HepG2 (cell line): ENCODE results near the gene SYNE1. TPM values are rescaled to one million over a fixed set of nuclear protein-coding genes. Genes with fewer than 3 reads are reported as not detected.

Experiments used
- ARID2 ChIP-seq: sonication (generic); formaldehyde crosslinking; IDR thresholded peaks from 2 replicates; pipeline ENCODE4 v1.8.1; 2022; ENCODE audit warnings: mild to moderate bottlenecking, missing genetic modification reagents, borderline replicate concordance
- ATF1 ChIP-seq: IDR thresholded peaks from 2 replicates; pipeline ENCODE4 v1.6.1; 2016; ENCODE audit warnings: mild to moderate bottlenecking, control low read depth
- EP300 ChIP-seq, 3 experiments: sonication (generic) in 1 of 3; formaldehyde crosslinking in 1 of 3; IDR thresholded peaks; 2 replicates each; pipeline versions ENCODE4 v1.5.1 to v1.6.1; 2011 to 2020; ENCODE audit warnings: low read depth in 2 of 3, low read length in 2 of 3, borderline replicate concordance in 1 of 3, improper control_type of control experiment in 1 of 3, mild to moderate bottlenecking in 1 of 3, missing genetic modification reagents in 1 of 3, moderate library complexity in 1 of 3
- GPN1 ChIP-seq: sonication (generic); formaldehyde crosslinking; IDR thresholded peaks from 2 replicates; pipeline ENCODE4 v1.5.1; 2020; ENCODE audit warnings: missing genetic modification reagents, borderline replicate concordance
- KDM3A ChIP-seq: IDR thresholded peaks from 2 replicates; pipeline ENCODE4 v1.6.1; 2018; ENCODE audit warnings: low read depth, missing compliant biosample characterization
- KDM5B ChIP-seq: sonication (generic); formaldehyde crosslinking; IDR thresholded peaks from 2 replicates; pipeline ENCODE4 v1.4.0; 2020; ENCODE audit warnings: missing genetic modification reagents, mild to moderate bottlenecking, borderline replicate concordance
- POGZ ChIP-seq: sonication (generic); formaldehyde crosslinking; IDR thresholded peaks from 2 replicates; pipeline ENCODE4 v1.4.0; 2020; ENCODE audit warnings: mild to moderate bottlenecking, missing genetic modification reagents
- ZFP62 ChIP-seq: sonication (generic); formaldehyde crosslinking; IDR thresholded peaks from 2 replicates; pipeline ENCODE4 v1.4.0; 2020; ENCODE audit warnings: missing genetic modification reagents
- ZNF17 ChIP-seq: sonication (generic); formaldehyde crosslinking; IDR thresholded peaks from 2 replicates; pipeline ENCODE4 v1.5.0; 2020; ENCODE audit warnings: mild to moderate bottlenecking, missing genetic modification reagents
- ZNF296 ChIP-seq: sonication (generic); formaldehyde crosslinking; conservative IDR thresholded peaks from 2 replicates; pipeline ENCODE4 v1.5.0; 2020; ENCODE audit warnings: mild to moderate bottlenecking, missing genetic modification reagents
- ZNF713 ChIP-seq: sonication (generic); formaldehyde crosslinking; IDR thresholded peaks from 2 replicates; pipeline ENCODE4 v1.4.0; 2020; ENCODE audit warnings: mild to moderate bottlenecking, missing genetic modification reagents
- ZSCAN29 ChIP-seq: sonication (generic); formaldehyde crosslinking; conservative IDR thresholded peaks from 2 replicates; pipeline ENCODE4 v1.4.0; 2020; ENCODE audit warnings: mild to moderate bottlenecking, missing genetic modification reagents
- polyA plus RNA-seq, 8 experiments: library from polyadenylated mRNA; depleted of rRNA in 3 of 8; stranded (reverse) in 7 of 8; unstranded in 1 of 8; fragments of >200 nt; fragmentation: Illumina TruSeq in 4 of 8; extraction: Trizol in 4 of 8; gene quantifications; 2 replicates each; pipeline versions ENCODE4 v1.2.1 to v1.2.3, GENCODE V29; 2011 to 2016; ENCODE audit warnings: low read depth in 4 of 8, missing spikeins in 1 of 8, mixed read lengths in 1 of 8; ENCODE audit not compliant: insufficient read depth in 1 of 8
- total RNA-seq, 5 experiments: library from RNA; depleted of rRNA; stranded (reverse); fragments of >200 nt; fragmentation: Illumina TruSeq; extraction: Trizol; gene quantifications; 2 replicates each; pipeline ENCODE4 v1.2.3, GENCODE V29; 2016; ENCODE audit warnings: low read depth in 1 of 5
- TF ChIP-seq, protein P1 (sequence below): fragments of 450-650 bp; IDR thresholded peaks from 2 replicates; pipeline ENCODE4 v1.6.1; 2016
- TF ChIP-seq, protein P2 (sequence below), 2 experiments: fragments of 450-650 bp in 1 of 2; sonication (generic) in 1 of 2; formaldehyde crosslinking in 1 of 2; IDR thresholded peaks; 2 replicates each; pipeline versions ENCODE4 v1.6.1 to v1.8.0; 2016 to 2022; ENCODE audit warnings: antibody characterized with exemption in 1 of 2, mild to moderate bottlenecking in 1 of 2, missing genetic modification reagents in 1 of 2
- TF ChIP-seq, protein P3 (sequence below): sonication (generic); formaldehyde crosslinking; IDR thresholded peaks from 2 replicates; pipeline ENCODE4 v1.4.0; 2020; ENCODE audit warnings: missing genetic modification reagents

SYNE1 gene
- total and polyA plus RNA-seq, 2 of the 13 experiments (the other 11 are each of a cell fraction or from before 2014, with no cell fraction given): 5.5 to 15.9 TPM

DNA sequence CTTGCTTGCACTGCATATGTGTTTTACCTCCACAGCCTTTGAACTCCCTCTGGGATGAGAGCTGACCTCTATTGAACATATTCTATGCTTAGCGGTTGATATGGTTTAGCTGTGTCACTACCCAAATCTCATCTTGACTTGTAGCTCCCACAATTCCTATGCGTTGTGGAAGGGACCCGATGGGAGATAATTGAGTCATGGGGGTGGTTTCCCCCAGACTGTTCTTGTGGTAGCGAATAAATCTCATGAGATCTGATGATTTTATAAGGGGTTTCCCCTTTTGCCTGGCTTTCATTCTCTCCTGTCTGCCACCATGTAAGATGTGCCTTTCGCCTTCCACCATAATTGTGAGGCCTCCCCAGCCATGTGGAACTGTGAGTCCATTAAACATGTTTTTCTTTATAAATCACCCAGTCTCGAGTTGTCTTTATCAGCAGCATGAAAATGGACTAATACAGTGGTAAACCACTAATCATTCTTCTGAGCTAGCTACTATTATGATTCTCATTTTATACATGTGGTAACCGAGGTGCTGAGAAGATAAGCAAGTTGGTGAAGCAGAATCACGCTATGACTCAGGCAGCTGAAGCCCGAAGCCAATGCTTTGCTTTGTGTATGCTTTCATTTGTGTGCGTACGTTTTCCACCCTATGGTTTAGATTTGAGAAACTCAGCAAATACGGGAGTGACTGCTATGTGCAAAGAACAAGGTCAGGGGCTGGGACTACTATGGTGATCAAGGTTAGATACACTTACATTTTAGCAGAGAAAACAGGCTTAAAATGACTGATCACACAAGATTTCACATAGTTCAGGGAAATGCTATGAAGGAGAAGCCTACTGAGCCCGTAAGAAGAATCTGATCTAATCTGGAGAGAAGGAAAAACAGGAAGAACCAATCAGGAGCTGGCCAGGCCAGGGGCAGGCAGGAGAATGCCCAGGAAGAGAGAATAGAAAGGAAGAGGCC, 466.2 kb downstream of the SYNE1 start (continued):
- TF ChIP-seq POGZ: peak; percentile 69
- TF ChIP-seq ZSCAN29 (CRISPR knock-in tag): no peak
- TF ChIP-seq EP300 (IDR thresholded peaks at IDR 0.05; ENCODE audit: low read depth in 2 of 2, low read length in 2 of 2): peak in 1 of 2 experiments; percentile 76; a peak in 2 of 4 replicates
- TF ChIP-seq EP300 (CRISPR knock-in tag; IDR thresholded peaks at IDR 0.05; ENCODE audit: borderline replicate concordance): peak; percentile 69; the same call in 1 of the 2 replicates
- 0 out of 2 replicates have a peak, but pooled peaks have one; percentile 21 for TF ChIP-seq KDM3A (CRISPR knock-in tag)
- no peak for TF ChIP-seq GPN1 (CRISPR knock-in tag)
- TF ChIP-seq, protein P1, sequence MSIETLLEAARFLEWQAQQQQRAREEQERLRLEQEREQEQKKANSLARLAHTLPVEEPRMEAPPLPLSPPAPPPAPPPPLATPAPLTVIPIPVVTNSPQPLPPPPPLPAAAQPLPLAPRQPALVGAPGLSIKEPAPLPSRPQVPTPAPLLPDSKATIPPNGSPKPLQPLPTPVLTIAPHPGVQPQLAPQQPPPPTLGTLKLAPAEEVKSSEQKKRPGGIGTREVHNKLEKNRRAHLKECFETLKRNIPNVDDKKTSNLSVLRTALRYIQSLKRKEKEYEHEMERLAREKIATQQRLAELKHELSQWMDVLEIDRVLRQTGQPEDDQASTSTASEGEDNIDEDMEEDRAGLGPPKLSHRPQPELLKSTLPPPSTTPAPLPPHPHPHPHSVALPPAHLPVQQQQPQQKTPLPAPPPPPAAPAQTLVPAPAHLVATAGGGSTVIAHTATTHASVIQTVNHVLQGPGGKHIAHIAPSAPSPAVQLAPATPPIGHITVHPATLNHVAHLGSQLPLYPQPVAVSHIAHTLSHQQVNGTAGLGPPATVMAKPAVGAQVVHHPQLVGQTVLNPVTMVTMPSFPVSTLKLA: no peak
- TF ChIP-seq, protein P2, sequence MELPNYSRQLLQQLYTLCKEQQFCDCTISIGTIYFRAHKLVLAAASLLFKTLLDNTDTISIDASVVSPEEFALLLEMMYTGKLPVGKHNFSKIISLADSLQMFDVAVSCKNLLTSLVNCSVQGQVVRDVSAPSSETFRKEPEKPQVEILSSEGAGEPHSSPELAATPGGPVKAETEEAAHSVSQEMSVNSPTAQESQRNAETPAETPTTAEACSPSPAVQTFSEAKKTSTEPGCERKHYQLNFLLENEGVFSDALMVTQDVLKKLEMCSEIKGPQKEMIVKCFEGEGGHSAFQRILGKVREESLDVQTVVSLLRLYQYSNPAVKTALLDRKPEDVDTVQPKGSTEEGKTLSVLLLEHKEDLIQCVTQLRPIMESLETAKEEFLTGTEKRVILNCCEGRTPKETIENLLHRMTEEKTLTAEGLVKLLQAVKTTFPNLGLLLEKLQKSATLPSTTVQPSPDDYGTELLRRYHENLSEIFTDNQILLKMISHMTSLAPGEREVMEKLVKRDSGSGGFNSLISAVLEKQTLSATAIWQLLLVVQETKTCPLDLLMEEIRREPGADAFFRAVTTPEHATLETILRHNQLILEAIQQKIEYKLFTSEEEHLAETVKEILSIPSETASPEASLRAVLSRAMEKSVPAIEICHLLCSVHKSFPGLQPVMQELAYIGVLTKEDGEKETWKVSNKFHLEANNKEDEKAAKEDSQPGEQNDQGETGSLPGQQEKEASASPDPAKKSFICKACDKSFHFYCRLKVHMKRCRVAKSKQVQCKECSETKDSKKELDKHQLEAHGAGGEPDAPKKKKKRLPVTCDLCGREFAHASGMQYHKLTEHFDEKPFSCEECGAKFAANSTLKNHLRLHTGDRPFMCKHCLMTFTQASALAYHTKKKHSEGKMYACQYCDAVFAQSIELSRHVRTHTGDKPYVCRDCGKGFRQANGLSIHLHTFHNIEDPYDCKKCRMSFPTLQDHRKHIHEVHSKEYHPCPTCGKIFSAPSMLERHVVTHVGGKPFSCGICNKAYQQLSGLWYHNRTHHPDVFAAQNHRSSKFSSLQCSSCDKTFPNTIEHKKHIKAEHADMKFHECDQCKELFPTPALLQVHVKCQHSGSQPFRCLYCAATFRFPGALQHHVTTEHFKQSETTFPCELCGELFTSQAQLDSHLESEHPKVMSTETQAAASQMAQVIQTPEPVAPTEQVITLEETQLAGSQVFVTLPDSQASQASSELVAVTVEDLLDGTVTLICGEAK (IDR thresholded peaks at IDR 0.05): no peak
- TF ChIP-seq, protein P2 (CRISPR knock-in tag; IDR thresholded peaks at IDR 0.05): no peak
- no peak for TF ChIP-seq ZNF713 (CRISPR knock-in tag)
- TF ChIP-seq, protein P3, sequence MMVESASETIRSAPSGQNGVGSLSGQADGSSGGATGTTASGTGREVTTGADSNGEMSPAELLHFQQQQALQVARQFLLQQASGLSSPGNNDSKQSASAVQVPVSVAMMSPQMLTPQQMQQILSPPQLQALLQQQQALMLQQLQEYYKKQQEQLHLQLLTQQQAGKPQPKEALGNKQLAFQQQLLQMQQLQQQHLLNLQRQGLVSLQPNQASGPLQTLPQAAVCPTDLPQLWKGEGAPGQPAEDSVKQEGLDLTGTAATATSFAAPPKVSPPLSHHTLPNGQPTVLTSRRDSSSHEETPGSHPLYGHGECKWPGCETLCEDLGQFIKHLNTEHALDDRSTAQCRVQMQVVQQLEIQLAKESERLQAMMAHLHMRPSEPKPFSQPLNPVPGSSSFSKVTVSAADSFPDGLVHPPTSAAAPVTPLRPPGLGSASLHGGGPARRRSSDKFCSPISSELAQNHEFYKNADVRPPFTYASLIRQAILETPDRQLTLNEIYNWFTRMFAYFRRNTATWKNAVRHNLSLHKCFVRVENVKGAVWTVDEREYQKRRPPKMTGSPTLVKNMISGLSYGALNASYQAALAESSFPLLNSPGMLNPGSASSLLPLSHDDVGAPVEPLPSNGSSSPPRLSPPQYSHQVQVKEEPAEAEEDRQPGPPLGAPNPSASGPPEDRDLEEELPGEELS (CRISPR knock-in tag): peak; percentile 74
- TF ChIP-seq ZNF296 (CRISPR knock-in tag): no peak
- TF ChIP-seq ARID2 (CRISPR knock-in tag): no peak
- TF ChIP-seq ZFP62 (CRISPR knock-in tag): no peak
- TF ChIP-seq ZNF17 (CRISPR knock-in tag): no peak
- TF ChIP-seq KDM5B (CRISPR knock-in tag): no peak
- TF ChIP-seq ATF1 (CRISPR knock-in tag): no peak
